DOHH2 (cell line): ENCODE measurements around the gene DACT3.

Source experiments
- CTCF ChIP-seq: fragments of 200-600 bp; sonication (generic); IDR thresholded peaks from one replicate; pipeline ENCODE4 v1.5.1; 2014; ENCODE audit warnings: antibody characterized with exemption, mild to moderate bottlenecking, low read depth, low read length; ENCODE audit not compliant: poor library complexity, severe bottlenecking
- EZH2phosphoT487 ChIP-seq: fragments of 200-600 bp; sonication (generic); IDR thresholded peaks from 2 replicates; pipeline ENCODE4 v1.6.1; 2017; ENCODE audit warnings: borderline replicate concordance, mild to moderate bottlenecking, antibody characterized with exemption, low read length, moderate library complexity, mixed read lengths

GRCh38 chr19:46631481-46631880 lies 29.5 kb downstream of the DACT3 start:
- no peak for TF ChIP-seq CTCF
- no peak for TF ChIP-seq EZH2phosphoT487
